Hippocampal formation (tissue), 2 donors: ENCODE data around the gene ZMPSTE24.

Experiments used
- DNase-seq, 2 donors: peaks; one replicate each; lab custom pipeline; 2025; lab: John Stamatoyannopoulos, UW

The ZMPSTE24 gene

GRCh38 chr1:40264354-40264781, 6.3 kb downstream of the ZMPSTE24 start:
- DNase-seq, result no peak

- no peak for DNase-seq
Observed at GRCh38 chr1:40265298-40265697, 7.3 kb downstream of the ZMPSTE24 start.

- DNase-seq, result no peak
Observed at GRCh38 chr1:40265919-40266318, 7.9 kb downstream of the ZMPSTE24 start.

- no peak for DNase-seq
Observed at GRCh38 chr1:40266786-40267535, 8.9 kb downstream of the ZMPSTE24 start.

- no peak for DNase-seq
Observed at GRCh38 chr1:40267767-40268187, 9.7 kb downstream of the ZMPSTE24 start.

GRCh38 chr1:40268211-40268610, 10.2 kb downstream of the ZMPSTE24 start:
- no peak for DNase-seq

GRCh38 chr1:40270152-40270834, 12.3 kb downstream of the ZMPSTE24 start:
- DNase-seq, result no peak

GRCh38 chr1:40272653-40273213, 14.7 kb downstream of the ZMPSTE24 start:
- DNase-seq, result no peak

- no peak for DNase-seq
Observed at GRCh38 chr1:40273547-40274166, 15.6 kb downstream of the ZMPSTE24 start.

GRCh38 chr1:40274331-40274730, 16.3 kb downstream of the ZMPSTE24 start:
- DNase-seq, result no peak

GRCh38 chr1:40276122-40276521, 18.1 kb downstream of the ZMPSTE24 start:
- no peak for DNase-seq

GRCh38 chr1:40281853-40282252, 23.8 kb downstream of the ZMPSTE24 start:
- no peak for DNase-seq

- DNase-seq, result no peak
Observed at GRCh38 chr1:40291293-40291692, 33.3 kb downstream of the ZMPSTE24 start.

GRCh38 chr1:40299366-40300248, 41.6 kb downstream of the ZMPSTE24 start:
- no peak for DNase-seq

- DNase-seq, result no peak
Observed at GRCh38 chr1:40300249-40300567, 42.2 kb downstream of the ZMPSTE24 start.

- DNase-seq, result no peak
Observed at GRCh38 chr1:40300651-40301050, 42.6 kb downstream of the ZMPSTE24 start.

- no peak for DNase-seq
Observed at GRCh38 chr1:40301066-40301465, 43.0 kb downstream of the ZMPSTE24 start.

- DNase-seq, result no peak
Observed at GRCh38 chr1:40301541-40302299, 43.7 kb downstream of the ZMPSTE24 start.

- DNase-seq, result no peak
Observed at GRCh38 chr1:40302475-40302874, 44.4 kb downstream of the ZMPSTE24 start.

- no peak for DNase-seq
Observed at GRCh38 chr1:40303051-40303771, 45.2 kb downstream of the ZMPSTE24 start.
